T-cell (primary cell): Measurements from ENCODE around the gene TNFRSF14. TPM values are rescaled to one million over a fixed set of nuclear protein-coding genes. Genes with fewer than 3 reads are reported as not detected.

Experiments
- ATAC-seq, 4 experiments: fragments of 200-7000 bp in 3 of 4; fragments of 150-1000 bp in 1 of 4; cut with Tn5 transposase; replicated peaks in 1 of 4; 1 replicate in 3 of 4; 2 replicates in 1 of 4; pipeline ENCODE4 v1.10.0; 2021; ENCODE audit warnings: moderate library complexity in 3 of 4, mild to moderate bottlenecking in 2 of 4, moderate number of reproducible peaks in 1 of 4
- CTCF ChIA-PET, 2 donors: fragments of 300-600 bp; sonication (Branson Sonifier 250); formaldehyde crosslinking; loops; one replicate each; lab custom pipeline; 2022; ENCODE audit warnings: antibody characterized with exemption in 2 of 2; lab: Charles Lee
- POLR2A ChIA-PET, 2 donors: fragments of 300-600 bp; sonication (Branson Sonifier 250); formaldehyde crosslinking; loops; one replicate each; lab custom pipeline; 2022; ENCODE audit warnings: antibody characterized with exemption in 2 of 2; lab: Charles Lee
- DNase-seq, 35 experiments: peaks; one replicate each; pipeline versions ENCODE4 v3.0.0 to v3.0.0-alpha.2; 2013 to 2023
- H3K27ac ChIP-seq: one replicate; pipeline ENCODE4 v1.5.1; 2013; ENCODE audit warnings: low read length
- H3K27me3 ChIP-seq, 2 experiments: replicated peaks in 1 of 2; 1 replicate in 1 of 2; 2 replicates in 1 of 2; pipeline versions ENCODE4 v1.6.1 to v1.7.0; 2013; ENCODE audit warnings: low read length in 1 of 2, mixed read lengths in 1 of 2; ENCODE audit not compliant: control insufficient read depth in 2 of 2, insufficient read depth in 2 of 2; ENCODE audit errors: extremely low read depth in 1 of 2
- H3K36me3 ChIP-seq, 2 donors: 1 replicate in 1 of 2; 2 replicates in 1 of 2; pipeline versions ENCODE4 v1.6.1 to v1.7.0; 2013; ENCODE audit warnings: low read length in 1 of 2; ENCODE audit not compliant: control insufficient read depth in 2 of 2, insufficient read depth in 1 of 2; ENCODE audit errors: extremely low read depth in 1 of 2
- H3K4me1 ChIP-seq, 2 experiments: 1 replicate in 1 of 2; 2 replicates in 1 of 2; pipeline versions ENCODE4 v1.6.1 to v1.7.0; 2013; ENCODE audit warnings: low read length in 2 of 2, mixed read lengths in 1 of 2; ENCODE audit not compliant: insufficient read depth in 2 of 2, control insufficient read depth in 1 of 2; ENCODE audit errors: extremely low read depth in 1 of 2
- H3K4me3 ChIP-seq, 2 donors: 1 replicate in 1 of 2; 2 replicates in 1 of 2; pipeline versions ENCODE4 v1.5.1 to v1.7.0; 2013; ENCODE audit warnings: mild to moderate bottlenecking in 2 of 2, low read length in 1 of 2, moderate library complexity in 1 of 2; ENCODE audit not compliant: control insufficient read depth in 1 of 2; ENCODE audit errors: extremely low read depth in 1 of 2
- H3K9me3 ChIP-seq: 2 replicates; pipeline ENCODE4 v1.7.0; 2013
- H3K27ac Mint-ChIP-seq, 2 donors: one replicate each; pipeline ENCODE4 v1.8.0; 2020 to 2021; ENCODE audit warnings: mild to moderate bottlenecking in 2 of 2, mixed read lengths in 2 of 2
- H3K27me3 Mint-ChIP-seq, 2 donors: one replicate each; pipeline ENCODE4 v1.8.0; 2021 to 2022; ENCODE audit warnings: mixed read lengths in 2 of 2
- H3K36me3 Mint-ChIP-seq: one replicate; pipeline ENCODE4 v1.8.0; 2021; ENCODE audit warnings: mixed read lengths
- H3K4me1 Mint-ChIP-seq, 3 donors: one replicate each; pipeline ENCODE4 v1.8.0; 2020 to 2022; ENCODE audit warnings: mixed read lengths in 3 of 3, mild to moderate bottlenecking in 1 of 3
- H3K4me3 Mint-ChIP-seq, 3 donors: one replicate each; pipeline ENCODE4 v1.8.0; 2020 to 2022; ENCODE audit warnings: mild to moderate bottlenecking in 3 of 3, mixed read lengths in 3 of 3, moderate library complexity in 3 of 3
- H3K9me3 Mint-ChIP-seq, 3 donors: one replicate each; pipeline ENCODE4 v1.8.0; 2020 to 2022; ENCODE audit warnings: mixed read lengths in 3 of 3
- WGBS: methylation state at CpG from one replicate; pipeline ENCODE4 v1.1.5; 2013; ENCODE audit warnings: missing lambda C conversion rate; ENCODE audit not compliant: insufficient coverage; 5-methylcytosine and 5-hydroxymethylcytosine counted together
- total RNA-seq, 35 experiments: library from RNA in 6 of 35; stranded (reverse) in 6 of 35; fragments of 120-200 nt in 1 of 35; gene quantifications; one replicate each; pipeline versions ENCODE4 v1.2.1 to v1.2.4 and lab custom pipeline; 2013 to 2026

TNFRSF14 gene
- total RNA-seq (100 to 1,000 TPM; 163 to 214 (median 211) TPM), total RNA-seq (lab: John Stamatoyannopoulos, UW) (70.5 to 276 (median 174) reads per million in 29 experiments)
- 131 TPM for total RNA-seq (2013)

- H3K36me3 ChIP-seq: peaks cover 8 to 34% of the 10 kb centered on the region in 2 donors
- H3K4me3 ChIP-seq: peak within 1 kb of the TSS; percentile 64 to 99
- no peaks in the 10 kb centered on the region for H3K27me3 ChIP-seq
- Mint-ChIP-seq H3K36me3 (peaks cover 5% of the 10 kb centered on the region), H3K27ac (peak within 1 kb of the TSS; percentile 95 to 98), H3K9me3 (no peaks in the 10 kb centered on the region), H3K4me3 (peak within 1 kb of the TSS; percentile 93 to 99 (median 98)), H3K4me1 (peaks cover 40 to 52% (median 40%) of the 10 kb centered on the region in 3 donors), H3K27me3 (no peaks in the 10 kb centered on the region)
- peak; percentile 51 to 88 (median 68) for DNase-seq
- H3K9me3 ChIP-seq: no peaks in the 10 kb centered on the region
- POLR2A ChIA-PET: interaction anchor here (0.6 to 0.9 kb wide), 2 partner anchors 9 to 647 kb away, joined by 4 read pairs; no protein-coding TSS in a partner anchor
- CTCF ChIA-PET: interaction anchor here in 1 of 2 donors (1.1 to 1.7 kb wide), 3 partner anchors 29 to 140 kb away, joined by 4 to 9 read pairs (median 4); no protein-coding TSS in a partner anchor
- peak; percentile 77 to 79 (median 78) for ATAC-seq
- 0% methylated on average over 14 of the region's 16 CpGs for WGBS
- H3K4me1 ChIP-seq: peaks cover 17 to 68% of the 10 kb centered on the region in 2 experiments
- H3K27ac ChIP-seq: peak within 1 kb of the TSS; percentile 97
Measured at GRCh38 chr1:2556277-2556677, at the start of gene TNFRSF14. Gene TNFRSF14 (plus strand): TSS chr1:2556371. CDS start chr1:2556665, 294 bp downstream.

GRCh38 chr1:2506901-2507565, 49.1 kb upstream of the TNFRSF14 start:
- H3K4me3 Mint-ChIP-seq: no peak overlapping the region
- DNase-seq (no peak), ATAC-seq (no peak)
- Histone ChIP-seq H3K4me1 (peaks cover 0 to 4% of the 10 kb centered on the region in 2 experiments), H3K36me3 (peaks cover 10 to 38% of the 10 kb centered on the region in 2 donors), H3K27me3 (no peaks in the 10 kb centered on the region), H3K27ac (no peak overlapping the region), H3K4me3 (no peak overlapping the region), H3K9me3 (no peaks in the 10 kb centered on the region)
- H3K9me3 Mint-ChIP-seq: no peaks in the 10 kb centered on the region
- H3K27ac Mint-ChIP-seq: no peak overlapping the region
- H3K4me1 Mint-ChIP-seq: no peaks in the 10 kb centered on the region
- H3K27me3 Mint-ChIP-seq: no peaks in the 10 kb centered on the region
- WGBS: 75% methylated on average over 15 of the region's 15 CpGs
- peaks cover 12% of the 10 kb centered on the region for H3K36me3 Mint-ChIP-seq
- POLR2A ChIA-PET: no interaction called here
- CTCF ChIA-PET: no interaction called here

DNA sequence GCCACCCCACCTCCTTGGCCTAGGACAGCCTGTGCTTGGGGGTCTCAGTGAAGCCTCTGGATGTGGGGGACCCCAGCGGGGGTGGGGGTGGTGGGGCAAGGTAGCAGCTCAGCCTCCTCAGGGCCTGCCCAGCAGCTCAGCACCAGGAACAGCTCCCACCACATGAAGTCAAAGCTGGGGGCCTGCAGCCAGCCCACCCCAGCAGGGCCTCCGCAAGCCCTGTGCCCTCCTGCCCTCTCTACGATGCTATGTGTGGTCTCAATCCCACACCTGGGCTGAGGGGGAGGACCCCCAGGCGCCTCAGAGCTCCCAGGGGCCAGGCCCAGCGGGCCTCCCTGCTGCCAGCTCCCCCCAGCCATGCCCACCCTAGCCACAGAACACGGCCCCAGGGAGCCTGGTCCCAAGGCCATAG, 48.4 kb upstream of the TNFRSF14 start:
- ATAC-seq (no peak), DNase-seq (no peak)
- peaks cover 12% of the 10 kb centered on the region for H3K36me3 Mint-ChIP-seq
- Histone ChIP-seq H3K36me3 (peaks cover 11 to 45% of the 10 kb centered on the region in 2 donors), H3K4me3 (no peak overlapping the region), H3K27me3 (no peaks in the 10 kb centered on the region), H3K4me1 (peaks cover 0 to 4% of the 10 kb centered on the region in 2 experiments), H3K9me3 (no peaks in the 10 kb centered on the region), H3K27ac (no peak overlapping the region)
- no peaks in the 10 kb centered on the region for H3K4me1 Mint-ChIP-seq
- ChIA-PET CTCF (no interaction called here), POLR2A (no interaction called here)
- H3K9me3 Mint-ChIP-seq: no peaks in the 10 kb centered on the region
- H3K4me3 Mint-ChIP-seq: no peak overlapping the region
- no peak overlapping the region for H3K27ac Mint-ChIP-seq
- WGBS: 100% methylated on average over 4 of the region's 6 CpGs
- H3K27me3 Mint-ChIP-seq: no peaks in the 10 kb centered on the region

DNA sequence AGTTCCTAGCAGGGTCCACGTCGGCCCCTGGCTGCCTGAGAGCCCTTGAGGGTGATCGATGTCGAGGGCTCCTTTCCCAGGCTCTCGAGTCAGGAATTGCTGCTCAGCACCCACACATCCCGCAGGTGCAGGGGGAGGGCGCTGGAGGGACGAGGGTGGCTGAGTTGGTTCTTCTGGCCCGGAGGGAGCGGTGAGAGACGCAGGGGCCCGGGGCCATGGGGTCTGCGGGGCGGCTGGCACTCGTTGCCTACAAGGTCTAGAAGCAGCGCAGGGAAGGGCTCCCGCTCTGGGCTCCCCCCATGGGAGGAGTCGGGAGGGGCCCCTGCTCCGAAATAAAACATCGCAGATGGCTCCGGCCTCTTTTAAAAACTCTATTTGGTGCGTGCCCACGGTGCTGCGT, 48.0 kb upstream of the TNFRSF14 start:
- Histone ChIP-seq H3K4me1 (peaks cover 0 to 4% of the 10 kb centered on the region in 2 experiments), H3K27me3 (no peaks in the 10 kb centered on the region), H3K9me3 (no peaks in the 10 kb centered on the region), H3K27ac (no peak overlapping the region), H3K4me3 (no peak overlapping the region), H3K36me3 (peaks cover 15 to 49% of the 10 kb centered on the region in 2 donors)
- ATAC-seq (no peak), DNase-seq (no peak)
- Mint-ChIP-seq H3K4me1 (no peaks in the 10 kb centered on the region), H3K4me3 (no peak overlapping the region), H3K27me3 (no peaks in the 10 kb centered on the region), H3K27ac (no peak overlapping the region), H3K9me3 (no peaks in the 10 kb centered on the region), H3K36me3 (peaks cover 12% of the 10 kb centered on the region)
- POLR2A ChIA-PET: no interaction called here
- CTCF ChIA-PET: no interaction called here
- WGBS: 91% methylated on average over 16 of the region's 24 CpGs

GRCh38 chr1:2508751-2509150, 47.4 kb upstream of the TNFRSF14 start:
- WGBS: 96% methylated on average over 21 of the region's 29 CpGs
- no peaks in the 10 kb centered on the region for H3K9me3 ChIP-seq

GRCh38 chr1:2509589-2509988, 46.6 kb upstream of the TNFRSF14 start:
- DNase-seq (no peak), ATAC-seq (no peak)
- Mint-ChIP-seq H3K27ac (no peak overlapping the region), H3K4me3 (no peak overlapping the region), H3K4me1 (no peaks in the 10 kb centered on the region), H3K9me3 (no peaks in the 10 kb centered on the region), H3K27me3 (no peaks in the 10 kb centered on the region), H3K36me3 (peaks cover 12% of the 10 kb centered on the region)
- 95% methylated on average over 8 of the region's 11 CpGs for WGBS
- H3K9me3 ChIP-seq: no peaks in the 10 kb centered on the region
- peaks cover 0 to 4% of the 10 kb centered on the region in 2 experiments for H3K4me1 ChIP-seq
- H3K27me3 ChIP-seq: no peaks in the 10 kb centered on the region
- H3K27ac ChIP-seq: no peak overlapping the region
- ChIA-PET CTCF (no interaction called here), POLR2A (no interaction called here)
- peaks cover 24 to 61% of the 10 kb centered on the region in 2 donors for H3K36me3 ChIP-seq
- H3K4me3 ChIP-seq: no peak overlapping the region

More at GRCh38 chr1:2508751-2509150, 47.4 kb upstream of the TNFRSF14 start:
- no peak overlapping the region for H3K27ac Mint-ChIP-seq
- peaks cover 0 to 4% of the 10 kb centered on the region in 2 experiments for H3K4me1 ChIP-seq
- no peak for ATAC-seq
- H3K4me3 Mint-ChIP-seq: no peak overlapping the region
- peaks cover 12% of the 10 kb centered on the region for H3K36me3 Mint-ChIP-seq
- H3K27ac ChIP-seq: no peak overlapping the region
- H3K4me3 ChIP-seq: no peak overlapping the region
- no peaks in the 10 kb centered on the region for H3K9me3 Mint-ChIP-seq
- no peak for DNase-seq
- ChIA-PET POLR2A (no interaction called here), CTCF (no interaction called here)
- no peaks in the 10 kb centered on the region for H3K4me1 Mint-ChIP-seq
- no peaks in the 10 kb centered on the region for H3K27me3 Mint-ChIP-seq
- no peaks in the 10 kb centered on the region for H3K27me3 ChIP-seq
- H3K36me3 ChIP-seq: peaks cover 19 to 55% of the 10 kb centered on the region in 2 donors
